Osteoblast (primary cell): ENCODE data around the gene HS1BP3. TPM values are rescaled to one million over a fixed set of nuclear protein-coding genes. Genes with fewer than 3 reads are reported as not detected.
A peak's percentile ranks its signal among the peaks of the same experiment; 100 is the strongest.

Experiments used
- DNase-seq: peaks from one replicate; pipeline ENCODE4 v3.0.0; 2011; ENCODE audit warnings: low spot score, mixed read lengths; ENCODE audit not compliant: insufficient read length; ENCODE audit errors: missing footprints
- H2AFZ ChIP-seq: 2 replicates; pipeline ENCODE4 v1.6.0; 2011; ENCODE audit warnings: mild to moderate bottlenecking, low read length
- H3K27ac ChIP-seq: 2 replicates; pipeline ENCODE4 v1.5.1; 2011; ENCODE audit warnings: mild to moderate bottlenecking, low read depth, low read length, moderate library complexity
- H3K27me3 ChIP-seq: 2 replicates; pipeline ENCODE4 v1.6.0; 2012; ENCODE audit warnings: mild to moderate bottlenecking, control low read depth, inconsistent platforms, low read length, moderate library complexity; ENCODE audit not compliant: insufficient read depth
- H3K36me3 ChIP-seq: 2 replicates; pipeline ENCODE4 v1.5.1; 2011; ENCODE audit warnings: mild to moderate bottlenecking, low read length, control low read depth, moderate library complexity; ENCODE audit not compliant: insufficient read depth
- H3K4me1 ChIP-seq: 2 replicates; pipeline ENCODE4 v1.5.1; 2011; ENCODE audit warnings: mild to moderate bottlenecking, low read length, control low read depth, moderate library complexity; ENCODE audit not compliant: insufficient read depth
- H3K4me2 ChIP-seq: 2 replicates; pipeline ENCODE4 v1.6.0; 2011; ENCODE audit warnings: mild to moderate bottlenecking, low read length; ENCODE audit not compliant: insufficient read depth
- H3K4me3 ChIP-seq: fragments of 200-600 bp; sonication (generic); 3 replicates; pipeline ENCODE4 v1.5.1; 2012; ENCODE audit warnings: mild to moderate bottlenecking, low read length, inconsistent platforms; ENCODE audit not compliant: insufficient read depth
- H3K79me2 ChIP-seq: 2 replicates; pipeline ENCODE4 v1.6.0; 2012; ENCODE audit warnings: mild to moderate bottlenecking, low read length, control low read depth, inconsistent platforms; ENCODE audit not compliant: insufficient read depth
- H3K9me3 ChIP-seq: 2 replicates; pipeline ENCODE4 v1.5.1; 2011; ENCODE audit warnings: low read depth, low read length, control low read depth
- H4K20me1 ChIP-seq: 2 replicates; pipeline ENCODE4 v1.6.0; 2012; ENCODE audit warnings: mild to moderate bottlenecking, low read length, control low read depth; ENCODE audit not compliant: insufficient read depth
- total RNA-seq: library from RNA; depleted of rRNA; stranded (reverse); fragments of >200 nt; gene quantifications from 2 replicates; pipeline ENCODE4 v1.2.3, GENCODE V29; 2012
- TF ChIP-seq, protein P1 (sequence below): IDR thresholded peaks from 2 replicates; pipeline ENCODE4 v1.5.1; 2011; ENCODE audit warnings: mild to moderate bottlenecking, low read depth, low read length, moderate library complexity; ENCODE audit errors: extremely low read depth

The HS1BP3 gene
- total RNA-seq, 1 donor: 47.8 TPM

- Histone ChIP-seq H3K4me1 (no peaks in the 10 kb centered on the region), H2AFZ (no peak overlapping the region), H3K27me3 (peaks cover 95% of the 10 kb centered on the region)
Measured at GRCh38 chr2:20667531-20668401, 16.9 kb upstream of the HS1BP3 start.

DNA sequence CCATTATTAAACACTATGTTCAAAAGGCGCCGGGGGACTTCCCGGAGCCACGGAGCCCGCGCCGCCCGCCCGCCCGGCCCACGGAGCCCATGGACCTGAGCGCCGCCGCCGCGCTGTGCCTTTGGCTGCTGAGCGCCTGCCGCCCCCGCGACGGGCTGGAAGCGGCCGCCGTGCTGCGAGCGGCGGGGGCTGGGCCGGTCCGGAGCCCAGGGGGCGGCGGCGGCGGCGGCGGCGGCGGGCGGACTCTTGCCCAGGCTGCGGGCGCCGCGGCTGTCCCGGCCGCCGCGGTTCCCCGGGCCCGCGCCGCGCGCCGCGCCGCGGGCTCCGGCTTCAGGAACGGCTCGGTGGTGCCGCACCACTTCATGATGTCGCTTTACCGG lies 16.2 kb upstream of the HS1BP3 start:
- TF ChIP-seq, protein P1, sequence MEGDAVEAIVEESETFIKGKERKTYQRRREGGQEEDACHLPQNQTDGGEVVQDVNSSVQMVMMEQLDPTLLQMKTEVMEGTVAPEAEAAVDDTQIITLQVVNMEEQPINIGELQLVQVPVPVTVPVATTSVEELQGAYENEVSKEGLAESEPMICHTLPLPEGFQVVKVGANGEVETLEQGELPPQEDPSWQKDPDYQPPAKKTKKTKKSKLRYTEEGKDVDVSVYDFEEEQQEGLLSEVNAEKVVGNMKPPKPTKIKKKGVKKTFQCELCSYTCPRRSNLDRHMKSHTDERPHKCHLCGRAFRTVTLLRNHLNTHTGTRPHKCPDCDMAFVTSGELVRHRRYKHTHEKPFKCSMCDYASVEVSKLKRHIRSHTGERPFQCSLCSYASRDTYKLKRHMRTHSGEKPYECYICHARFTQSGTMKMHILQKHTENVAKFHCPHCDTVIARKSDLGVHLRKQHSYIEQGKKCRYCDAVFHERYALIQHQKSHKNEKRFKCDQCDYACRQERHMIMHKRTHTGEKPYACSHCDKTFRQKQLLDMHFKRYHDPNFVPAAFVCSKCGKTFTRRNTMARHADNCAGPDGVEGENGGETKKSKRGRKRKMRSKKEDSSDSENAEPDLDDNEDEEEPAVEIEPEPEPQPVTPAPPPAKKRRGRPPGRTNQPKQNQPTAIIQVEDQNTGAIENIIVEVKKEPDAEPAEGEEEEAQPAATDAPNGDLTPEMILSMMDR: no peak
- no peak overlapping the region for H3K27ac ChIP-seq
- peak; percentile 92 for DNase-seq
- H3K9me3 ChIP-seq: no peaks in the 10 kb centered on the region
- H3K36me3 ChIP-seq: no peaks in the 10 kb centered on the region
- no peaks in the 10 kb centered on the region for H3K4me1 ChIP-seq
- peak overlapping the region; percentile 51 for H3K4me2 ChIP-seq
- H2AFZ ChIP-seq: no peak overlapping the region
- H3K27me3 ChIP-seq: peaks cover 95% of the 10 kb centered on the region
- H3K79me2 ChIP-seq: no peaks in the 10 kb centered on the region
- H3K4me3 ChIP-seq: no peak overlapping the region
- H4K20me1 ChIP-seq: no peaks in the 10 kb centered on the region

More at GRCh38 chr2:20667531-20668401, 16.9 kb upstream of the HS1BP3 start:
- TF ChIP-seq, protein P1: no peak
- Histone ChIP-seq H3K79me2 (no peaks in the 10 kb centered on the region), H3K36me3 (no peaks in the 10 kb centered on the region), H3K4me2 (peak overlapping the region; percentile 51), H3K9me3 (no peaks in the 10 kb centered on the region), H3K27ac (no peak overlapping the region), H4K20me1 (no peaks in the 10 kb centered on the region), H3K4me3 (no peak overlapping the region)
- DNase-seq: peak; percentile 90

GRCh38 chr2:20666304-20667150 lies 15.6 kb upstream of the HS1BP3 start, which contains the start of gene GDF7:
GDF7 (plus strand) TSS chr2:20667144; CDS start chr2:20667240, 96 bp downstream.
- H3K27ac ChIP-seq: no peak within 1 kb of the TSS
- H2AFZ ChIP-seq: no peak within 1 kb of the TSS
- H3K4me1 ChIP-seq: no peaks in the 10 kb centered on the region
- TF ChIP-seq, protein P1: no peak
- H3K4me3 ChIP-seq: peak within 1 kb of the TSS; percentile 47
- peak within 1 kb of the TSS; percentile 53 for H3K4me2 ChIP-seq
- no peaks in the 10 kb centered on the region for H3K36me3 ChIP-seq
- no peaks in the 10 kb centered on the region for H3K9me3 ChIP-seq
- H4K20me1 ChIP-seq: no peaks in the 10 kb centered on the region
- DNase-seq: peak; percentile 89
- H3K27me3 ChIP-seq: peaks cover 95% of the 10 kb centered on the region
- no peaks in the 10 kb centered on the region for H3K79me2 ChIP-seq

DNA sequence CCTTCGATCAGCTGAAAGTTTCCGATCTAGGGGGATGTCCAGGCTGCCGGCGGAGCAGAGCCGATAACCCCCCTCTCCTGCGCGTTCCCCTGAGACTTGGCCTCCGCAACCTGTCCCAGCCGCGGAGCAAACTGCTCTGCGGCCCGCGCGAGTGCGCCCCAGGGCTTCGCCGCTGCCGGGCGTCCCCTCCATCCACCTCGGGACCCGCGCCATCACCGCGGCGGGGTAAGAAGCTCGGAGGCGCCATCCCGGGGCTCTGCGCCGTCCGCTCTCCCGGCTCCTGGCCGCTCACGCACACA lies 15.1 kb upstream of the HS1BP3 start:
- Histone ChIP-seq H4K20me1 (no peaks in the 10 kb centered on the region), H2AFZ (no peak overlapping the region), H3K79me2 (no peaks in the 10 kb centered on the region), H3K36me3 (no peaks in the 10 kb centered on the region), H3K27me3 (peaks cover 90% of the 10 kb centered on the region), H3K27ac (no peak overlapping the region), H3K4me3 (peak overlapping the region; percentile 17), H3K4me1 (no peaks in the 10 kb centered on the region), H3K4me2 (peak overlapping the region; percentile 53), H3K9me3 (no peaks in the 10 kb centered on the region)
- TF ChIP-seq, protein P1: no peak
- DNase-seq: peak; percentile 80
